OCI-LY7 (cell line): Measurements from ENCODE around the gene PRRT1B. TPM values are rescaled to one million over a fixed set of nuclear protein-coding genes. Genes with fewer than 3 reads are reported as not detected.

ENCODE experiments used
- total RNA-seq, 2 experiments: library from RNA; depleted of rRNA in 1 of 2; stranded (reverse); fragments of >200 nt in 1 of 2; shearing (Covaris generic) in 1 of 2; gene quantifications; 2 replicates each; pipeline ENCODE4 v1.2.3, GENCODE V29; 2014 to 2022

PRRT1B gene
- total RNA-seq, 2 experiments from 2014 or later, result not detected

Other genes with a start within 250 kb of the PRRT1B start
- 84.2 and 89.4 TPM in 2 replicates for gene PRRC2B, start 151.4 kb upstream of the PRRT1B start, total RNA-seq (2014; rRNA removed; shearing (Covaris generic))
- gene PRRC2B, start 151.4 kb upstream of the PRRT1B start, total RNA-seq (2022), result 210 and 224 TPM in 2 replicates
- gene POMT1, start 42.6 kb upstream of the PRRT1B start, total RNA-seq (2014; rRNA removed; shearing (Covaris generic)), result 2.2 and 4.7 TPM in 2 replicates
- gene POMT1, start 42.6 kb upstream of the PRRT1B start, total RNA-seq (2022), result 27.1 and 27.7 TPM in 2 replicates
- gene UCK1, start 14.3 kb upstream of the PRRT1B start, total RNA-seq (2014; rRNA removed; shearing (Covaris generic)), result 29.0 and 32.9 TPM in 2 replicates
- 25.9 and 29.8 TPM in 2 replicates for gene UCK1, start 14.3 kb upstream of the PRRT1B start, total RNA-seq (2022)
- 114 and 118 TPM in 2 replicates for gene RAPGEF1, start 194.6 kb downstream of the PRRT1B start, total RNA-seq (2014; rRNA removed; shearing (Covaris generic))
- gene RAPGEF1, start 194.6 kb downstream of the PRRT1B start, total RNA-seq (2022), result 243 and 277 TPM in 2 replicates